GM21619 (cell line): ENCODE measurements around the gene SIK3.

Source experiments
- ATAC-seq: cut with Tn5 transposase; IDR thresholded peaks from one replicate; pipeline ENCODE4 v1.9.1; 2021; ENCODE audit not compliant: unreplicated experiment

The SIK3 gene

GRCh38 chr11:117110294-117110950 is 12.2 kb upstream of the SIK3 start:
- no peak for ATAC-seq

DNA sequence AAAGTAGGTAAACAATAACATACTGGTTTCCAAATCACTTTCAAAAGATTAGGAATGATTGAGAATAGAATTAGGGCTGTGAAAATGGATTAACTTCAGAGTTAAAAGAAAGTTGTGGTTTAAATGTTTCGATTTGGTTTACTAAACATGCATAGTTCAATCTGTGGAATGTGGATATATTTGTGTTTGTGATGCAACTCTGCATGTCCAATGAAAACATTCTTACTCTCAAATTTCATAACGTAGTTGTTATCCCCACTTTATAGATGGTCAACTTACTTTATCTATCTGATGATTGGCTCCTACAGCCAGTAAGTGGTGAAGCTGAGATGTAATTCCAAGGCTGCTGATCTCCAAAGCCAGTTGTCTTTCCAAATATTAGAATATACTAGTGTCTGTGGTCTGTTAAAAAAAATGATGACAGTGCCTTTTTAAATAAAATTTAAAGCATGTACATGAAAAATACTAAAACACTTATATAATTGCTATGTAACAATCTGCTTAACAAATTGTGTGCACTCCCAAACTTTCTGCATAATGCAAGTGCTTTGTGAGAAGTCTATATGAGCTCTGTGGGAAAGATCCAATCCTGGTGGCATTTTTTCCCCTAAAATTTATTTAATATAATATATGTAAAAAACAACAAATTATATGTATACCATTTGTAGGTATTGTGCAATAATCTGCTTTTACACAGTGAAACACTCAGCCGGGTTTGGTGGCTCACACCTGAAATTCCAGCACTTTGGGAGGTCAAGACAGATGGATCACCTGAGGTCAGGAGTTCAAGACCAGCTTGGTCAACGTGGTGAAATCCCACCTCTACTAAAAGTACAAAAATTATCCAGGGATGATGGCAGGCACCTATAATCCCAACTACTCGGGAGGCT is 9.7 kb upstream of the SIK3 start:
- no peak for ATAC-seq

- ATAC-seq: no peak
These were observed 2.3 kb upstream of the SIK3 start for GRCh38 chr11:117100556-117100955.

- no peak for ATAC-seq
These were observed 1.5 kb upstream of the SIK3 start for GRCh38 chr11:117099696-117100095.

- peak; percentile 14 for ATAC-seq
These were observed 599 bp downstream of the SIK3 start for GRCh38 chr11:117097389-117098268.

DNA sequence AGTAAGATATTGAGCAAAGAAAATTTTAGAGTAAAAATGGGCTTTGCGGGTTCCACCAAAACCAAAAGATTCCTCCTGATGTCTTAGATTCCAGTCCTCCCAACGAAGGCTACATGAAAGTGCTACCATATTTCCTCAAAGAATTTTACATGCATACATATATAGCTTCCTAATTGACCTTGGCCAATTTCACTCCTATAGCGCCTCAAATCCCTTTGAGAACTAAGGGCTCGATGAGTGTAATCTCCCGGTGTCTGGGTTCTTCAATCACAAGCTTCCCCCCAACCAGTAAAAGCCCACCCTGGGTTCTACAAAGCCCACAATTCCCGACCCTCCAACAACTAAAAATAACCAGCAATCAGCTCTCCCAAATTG is 1.2 kb downstream of the SIK3 start:
- ATAC-seq: no peak

GRCh38 chr11:117096201-117096991 is 1.8 kb downstream of the SIK3 start:
- ATAC-seq: peak; percentile 33

- no peak for ATAC-seq
These were observed 2.7 kb downstream of the SIK3 start for GRCh38 chr11:117095284-117096161.

- no peak for ATAC-seq
These were observed 3.5 kb downstream of the SIK3 start for GRCh38 chr11:117094776-117095175.

DNA sequence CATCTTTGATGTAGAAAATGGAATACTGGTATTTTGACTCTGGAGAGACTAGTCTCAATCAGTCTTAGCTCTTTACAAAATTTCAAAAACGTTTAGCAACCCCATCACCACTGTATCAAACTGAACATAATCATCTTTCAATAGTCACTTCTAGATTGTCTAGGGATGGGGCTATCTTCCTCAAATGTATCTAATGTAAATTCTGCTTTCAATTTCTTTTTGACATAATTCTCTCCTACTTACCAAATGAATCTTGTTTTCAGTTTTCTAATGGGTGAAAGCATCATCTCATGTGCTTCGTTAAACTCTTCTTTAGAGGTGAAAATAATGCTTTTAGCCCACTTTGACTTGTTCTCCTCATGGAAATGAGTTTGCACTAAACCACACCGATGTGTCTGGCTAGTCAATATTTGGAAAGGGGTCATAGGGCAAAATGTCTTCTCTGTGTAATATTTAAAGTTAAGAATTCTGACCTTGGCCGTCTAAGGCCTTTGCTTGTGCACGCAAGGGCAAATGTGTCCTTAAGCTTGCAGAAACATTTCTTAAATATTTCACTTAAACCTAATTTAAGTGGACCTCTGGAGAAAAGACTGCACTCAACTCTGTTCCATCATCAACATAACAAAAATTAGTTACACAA is 5.2 kb downstream of the SIK3 start:
- ATAC-seq: peak; percentile 31

DNA sequence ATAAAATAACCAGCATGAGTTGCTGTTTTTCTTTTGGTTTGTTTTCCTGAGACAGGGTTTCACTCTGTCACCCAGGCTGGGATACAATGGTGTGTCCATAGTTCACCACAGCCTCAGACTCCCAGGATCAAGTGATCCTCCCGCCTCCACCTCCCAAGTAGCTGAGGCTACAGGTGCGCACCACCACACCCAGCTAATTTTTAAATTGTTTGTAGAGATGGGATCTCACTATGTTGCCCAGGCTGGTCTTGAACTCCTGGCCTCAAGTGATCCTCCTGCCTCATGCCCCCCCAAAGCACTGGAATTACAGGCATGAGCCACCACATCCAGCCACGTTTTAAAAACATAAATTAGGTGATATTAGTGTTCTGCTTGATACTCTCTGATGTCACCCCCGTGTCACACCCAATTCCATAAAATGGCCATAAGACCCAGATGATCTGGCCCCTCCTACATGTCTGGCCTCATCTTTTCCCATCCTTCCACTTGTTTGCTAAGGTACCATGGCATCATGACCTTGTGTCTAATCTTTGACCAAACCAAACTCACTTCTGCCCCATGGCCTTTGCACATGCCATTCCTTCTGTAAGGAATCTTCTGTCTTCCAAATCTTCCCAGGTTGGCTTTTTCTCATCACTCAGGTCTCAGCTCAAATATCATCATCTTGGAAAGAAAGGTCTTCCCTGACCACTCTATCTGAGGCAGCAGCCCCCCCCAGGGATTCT is 6.3 kb downstream of the SIK3 start:
- no peak for ATAC-seq

GRCh38 chr11:117090111-117090706 is 8.0 kb downstream of the SIK3 start:
- ATAC-seq: no peak

- no peak for ATAC-seq
These were observed 8.5 kb downstream of the SIK3 start for GRCh38 chr11:117089685-117090084.

DNA sequence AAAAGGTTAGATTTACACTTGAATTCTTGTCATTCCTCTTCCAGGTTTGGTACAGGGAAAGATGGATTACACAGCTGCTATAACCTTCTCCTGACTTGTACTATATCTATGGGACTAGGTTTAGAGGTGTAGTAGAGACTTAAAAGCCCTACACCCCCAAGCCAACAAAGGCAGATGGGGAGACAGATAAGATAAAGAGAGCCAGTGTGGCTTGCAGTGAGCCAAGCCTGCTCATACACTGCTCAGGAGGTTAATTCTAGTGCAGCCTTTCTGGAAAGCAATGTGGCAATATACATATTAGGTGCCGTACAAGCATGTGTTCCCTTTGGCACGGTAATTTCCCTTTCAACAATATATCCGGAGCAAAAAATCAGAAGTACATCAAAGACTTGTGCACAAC is 10.8 kb downstream of the SIK3 start:
- ATAC-seq: no peak

DNA sequence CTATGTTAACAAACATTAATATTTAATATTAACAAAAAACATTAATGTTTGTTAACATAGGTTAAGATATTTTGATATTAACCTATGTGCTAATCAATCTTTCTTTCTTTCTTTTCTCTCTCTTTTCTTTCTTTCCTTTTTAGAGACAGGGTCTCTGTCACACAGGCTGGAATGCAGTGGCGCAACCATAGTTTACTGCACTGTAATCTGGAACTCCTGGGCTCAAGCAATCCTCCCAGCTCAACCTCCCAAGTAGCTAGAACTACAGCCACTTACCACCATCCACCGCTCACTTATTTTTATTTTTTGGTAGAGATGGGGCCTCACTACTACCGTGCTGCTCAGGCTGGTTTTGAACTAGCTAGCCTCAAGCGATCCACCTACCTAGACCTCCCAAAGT is 13.2 kb downstream of the SIK3 start:
- ATAC-seq: no peak

- ATAC-seq: no peak
These were observed 15.0 kb downstream of the SIK3 start for GRCh38 chr11:117083011-117083935.

- no peak for ATAC-seq
These were observed 16.3 kb downstream of the SIK3 start for GRCh38 chr11:117081908-117082307.
